T-helper 1 cell (primary cell): ENCODE measurements around the gene SLC35E2B.
"Not testable (repeated sequence)": the region's sequence is repeated elsewhere in the genome, so short reads cannot be mapped to it uniquely, and the experiment has no call there.

ENCODE experiments used
- DNase-seq, 5 donors: peaks; one replicate each; pipeline ENCODE4 v3.0.0-alpha.2; 2012 to 2020
- total RNA-seq, 4 donors: gene quantifications; one replicate each; lab custom pipeline; 2026; lab: John Stamatoyannopoulos, UW

SLC35E2B gene
- total RNA-seq = 93.1 to 142 (median 107) reads per million in 4 donors

- peak; percentile 87 to 94 (median 90) for DNase-seq
Measured at GRCh38 chr1:1692714-1693647, at the start of gene SLC35E2B. TSS of gene SLC35E2B (minus strand) at chr1:1692795. CDS start at chr1:1676699, 16,096 bp downstream.

GRCh38 chr1:1741013-1741412 lies 48.4 kb upstream of the SLC35E2B start:
- DNase-seq = not testable (repeated sequence)

GRCh38 chr1:1738799-1739337 lies 46.3 kb upstream of the SLC35E2B start:
- DNase-seq = not testable (repeated sequence)

GRCh38 chr1:1737675-1738590 lies 45.3 kb upstream of the SLC35E2B start:
- not testable (repeated sequence) for DNase-seq

GRCh38 chr1:1732381-1732780 lies 39.8 kb upstream of the SLC35E2B start:
- no peak for DNase-seq

GRCh38 chr1:1730870-1731269 lies 38.3 kb upstream of the SLC35E2B start:
- DNase-seq = no peak

GRCh38 chr1:1730230-1730629 lies 37.6 kb upstream of the SLC35E2B start:
- DNase-seq = not testable (repeated sequence)

GRCh38 chr1:1729116-1729816 lies 36.7 kb upstream of the SLC35E2B start:
- DNase-seq = not testable (repeated sequence)

GRCh38 chr1:1728308-1729005 lies 35.9 kb upstream of the SLC35E2B start:
- peak in 2 of 5 donors; percentile 39 to 74 for DNase-seq

- not testable (repeated sequence) for DNase-seq
Measured at GRCh38 chr1:1727131-1727651, 34.6 kb upstream of the SLC35E2B start.

- not testable (repeated sequence) for DNase-seq
Measured at GRCh38 chr1:1726088-1726487, 33.5 kb upstream of the SLC35E2B start.

GRCh38 chr1:1724035-1724864 lies 31.7 kb upstream of the SLC35E2B start, which contains the start of gene CDK11A:
TSS of gene CDK11A (minus strand) at chr1:1724357. CDS start at chr1:1722818, 1,539 bp downstream.
- DNase-seq = peak; percentile 95 to 99 (median 99)

- no peak for DNase-seq
Measured at GRCh38 chr1:1721201-1721600, 28.6 kb upstream of the SLC35E2B start.

GRCh38 chr1:1715109-1715883 lies 22.7 kb upstream of the SLC35E2B start:
- DNase-seq = not testable (repeated sequence)

- not testable (repeated sequence) for DNase-seq
Measured at GRCh38 chr1:1707897-1708296, 15.3 kb upstream of the SLC35E2B start.

GRCh38 chr1:1707241-1707640 lies 14.6 kb upstream of the SLC35E2B start:
- DNase-seq = not testable (repeated sequence)

- not testable (repeated sequence) for DNase-seq
Measured at GRCh38 chr1:1705623-1706022, 13.0 kb upstream of the SLC35E2B start.

- DNase-seq = not testable (repeated sequence)
Measured at GRCh38 chr1:1704284-1704957, 11.8 kb upstream of the SLC35E2B start.

GRCh38 chr1:1703796-1704195 lies 11.2 kb upstream of the SLC35E2B start:
- no peak for DNase-seq
